22Rv1 (cell line): ENCODE data around the gene HIC1.

Experiments used
- H3K27ac ChIP-seq: fragments of 450-650 bp; 2 replicates; pipeline ENCODE4 v1.5.1; 2017
- ZFX ChIP-seq: fragments of 450-650 bp; IDR thresholded peaks from 2 replicates; pipeline ENCODE4 v1.6.1; 2017; ENCODE audit warnings: antibody characterized with exemption, borderline replicate concordance
- TF ChIP-seq, protein P1 (sequence below): fragments of 450-650 bp; IDR thresholded peaks from 2 replicates; pipeline ENCODE4 v1.5.1; 2017; ENCODE audit warnings: mild to moderate bottlenecking

HIC1 gene

GRCh38 chr17:2027528-2028233 lies 27.2 kb upstream of the HIC1 start:
- TF ChIP-seq, protein P1, sequence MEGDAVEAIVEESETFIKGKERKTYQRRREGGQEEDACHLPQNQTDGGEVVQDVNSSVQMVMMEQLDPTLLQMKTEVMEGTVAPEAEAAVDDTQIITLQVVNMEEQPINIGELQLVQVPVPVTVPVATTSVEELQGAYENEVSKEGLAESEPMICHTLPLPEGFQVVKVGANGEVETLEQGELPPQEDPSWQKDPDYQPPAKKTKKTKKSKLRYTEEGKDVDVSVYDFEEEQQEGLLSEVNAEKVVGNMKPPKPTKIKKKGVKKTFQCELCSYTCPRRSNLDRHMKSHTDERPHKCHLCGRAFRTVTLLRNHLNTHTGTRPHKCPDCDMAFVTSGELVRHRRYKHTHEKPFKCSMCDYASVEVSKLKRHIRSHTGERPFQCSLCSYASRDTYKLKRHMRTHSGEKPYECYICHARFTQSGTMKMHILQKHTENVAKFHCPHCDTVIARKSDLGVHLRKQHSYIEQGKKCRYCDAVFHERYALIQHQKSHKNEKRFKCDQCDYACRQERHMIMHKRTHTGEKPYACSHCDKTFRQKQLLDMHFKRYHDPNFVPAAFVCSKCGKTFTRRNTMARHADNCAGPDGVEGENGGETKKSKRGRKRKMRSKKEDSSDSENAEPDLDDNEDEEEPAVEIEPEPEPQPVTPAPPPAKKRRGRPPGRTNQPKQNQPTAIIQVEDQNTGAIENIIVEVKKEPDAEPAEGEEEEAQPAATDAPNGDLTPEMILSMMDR = no peak
- TF ChIP-seq ZFX = no peak
- no peak overlapping the region for H3K27ac ChIP-seq

GRCh38 chr17:2028234-2028614 lies 26.7 kb upstream of the HIC1 start:
- H3K27ac ChIP-seq = no peak overlapping the region
- TF ChIP-seq ZFX = no peak
- TF ChIP-seq, protein P1 = no peak

GRCh38 chr17:2028737-2029136 lies 26.2 kb upstream of the HIC1 start:
- no peak overlapping the region for H3K27ac ChIP-seq
- TF ChIP-seq, protein P1 = no peak
- TF ChIP-seq ZFX = no peak

- H3K27ac ChIP-seq = peak within 1 kb of the TSS; percentile 76
- TF ChIP-seq, protein P1 = no peak
- no peak for TF ChIP-seq ZFX
These were observed 24.8 kb upstream of the HIC1 start, which contains the start of gene DPH1 for GRCh38 chr17:2029911-2030778. DPH1 (plus strand) TSS chr17:2030153; CDS start chr17:2030170, 17 bp downstream.

GRCh38 chr17:2030779-2031163 lies 24.1 kb upstream of the HIC1 start:
- peak overlapping the region; percentile 76 for H3K27ac ChIP-seq
- TF ChIP-seq, protein P1 = peak; percentile 79
- no peak for TF ChIP-seq ZFX

GRCh38 chr17:2033153-2033552 lies 21.8 kb upstream of the HIC1 start:
- no peak overlapping the region for H3K27ac ChIP-seq
- TF ChIP-seq, protein P1 = no peak

- TF ChIP-seq, protein P1 = no peak
- no peak for TF ChIP-seq ZFX
- no peak overlapping the region for H3K27ac ChIP-seq
These were observed 20.7 kb upstream of the HIC1 start for GRCh38 chr17:2034157-2034556.
